ENCODE data around the gene DKK2.

DNA sequence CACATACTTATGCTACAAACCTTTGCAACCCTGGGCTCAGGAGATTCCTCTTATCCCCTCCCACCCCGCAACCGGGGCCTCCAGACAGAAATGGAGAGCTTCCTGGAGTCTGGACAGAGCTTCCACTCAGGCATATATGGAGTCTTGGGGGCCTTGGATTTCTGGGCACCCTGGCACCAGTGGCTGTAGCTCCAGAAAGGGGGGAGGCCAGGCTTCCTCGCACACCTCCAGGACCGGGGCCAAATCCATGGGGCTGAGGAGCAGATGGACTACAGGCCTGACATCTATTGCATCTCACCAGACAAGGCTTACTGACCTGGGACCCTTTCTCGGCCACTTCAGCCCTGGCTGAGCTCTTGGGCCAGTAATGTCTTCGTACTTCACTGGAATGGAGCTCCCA lies 143.3 kb downstream of the DKK2 start:
- no peak for TF ChIP-seq POLR2A (IDR thresholded peaks at IDR 0.05; ENCODE audit: low read depth, low read length)
- no peak for TF ChIP-seq TAF1 (IDR thresholded peaks at IDR 0.05; ENCODE audit: borderline replicate concordance, low read depth, low read length)

Data from GM12892 (cell line).